GM12891 (cell line): ENCODE data around the gene CRY2.
"Not testable (repeated sequence)": the region's sequence is repeated elsewhere in the genome, so short reads cannot be mapped to it uniquely, and the experiment has no call there.

Experiments
- DNase-seq: peaks from one replicate; pipeline ENCODE4 v3.0.0; 2011; ENCODE audit warnings: low spot score; ENCODE audit not compliant: insufficient read length
- FAIRE-seq: peaks from 2 replicates; lab custom pipeline; 2011; peaks lifted over from hg19 to GRCh38; lab: Jason Lieb, UNC
- PAX5 ChIP-seq: IDR thresholded peaks from 2 replicates; pipeline ENCODE4 v1.6.1; 2011; ENCODE audit warnings: low read length, moderate library complexity, mild to moderate bottlenecking; ENCODE audit not compliant: insufficient read depth, severe bottlenecking
- POLR2A ChIP-seq: IDR thresholded peaks from 2 replicates; pipeline ENCODE4 v1.6.1; 2011; ENCODE audit warnings: low read depth, low read length, control low read depth
- POLR2AphosphoS5 ChIP-seq: IDR thresholded peaks from 2 replicates; pipeline ENCODE4 v1.6.1; 2011; ENCODE audit warnings: low read depth, low read length, control low read depth
- POU2F2 ChIP-seq: IDR thresholded peaks from 2 replicates; pipeline ENCODE4 v1.6.1; 2011; ENCODE audit warnings: low read depth, mild to moderate bottlenecking, control low read depth, low read length, moderate library complexity
- SPI1 ChIP-seq: IDR thresholded peaks from 2 replicates; pipeline ENCODE4 v1.6.1; 2011; ENCODE audit warnings: low read depth, low read length, control low read depth
- TAF1 ChIP-seq: IDR thresholded peaks from 2 replicates; pipeline ENCODE4 v1.6.1; 2011; ENCODE audit warnings: low read depth, low read length, control low read depth

Gene CRY2

GRCh38 chr11:45830596-45830995 is 16.7 kb upstream of the CRY2 start:
- no peak for DNase-seq
- no peak for FAIRE-seq
- TF ChIP-seq POLR2AphosphoS5, result no peak
- TF ChIP-seq POLR2A, result no peak
- TF ChIP-seq PAX5, result no peak
- TF ChIP-seq TAF1, result no peak
- no peak for TF ChIP-seq SPI1
- no peak for TF ChIP-seq POU2F2

- FAIRE-seq (no peak), DNase-seq (no peak)
- TF ChIP-seq POLR2AphosphoS5 (no peak), TAF1 (no peak), PAX5 (no peak), SPI1 (no peak), POLR2A (no peak), POU2F2 (no peak)
Observed at GRCh38 chr11:45832811-45833441, 14.3 kb upstream of the CRY2 start.

GRCh38 chr11:45833761-45834160 is 13.5 kb upstream of the CRY2 start:
- no peak for TF ChIP-seq TAF1
- TF ChIP-seq SPI1, result no peak
- TF ChIP-seq POLR2A, result no peak
- no peak for TF ChIP-seq PAX5
- no peak for TF ChIP-seq POLR2AphosphoS5
- TF ChIP-seq POU2F2, result no peak
- no peak for DNase-seq
- FAIRE-seq, result no peak

- DNase-seq, result no peak
- no peak for TF ChIP-seq POU2F2
- no peak for TF ChIP-seq SPI1
- TF ChIP-seq TAF1, result no peak
- TF ChIP-seq POLR2A, result no peak
- TF ChIP-seq PAX5, result no peak
- no peak for TF ChIP-seq POLR2AphosphoS5
- FAIRE-seq, result no peak
Observed at GRCh38 chr11:45834298-45834756, 12.9 kb upstream of the CRY2 start.

- FAIRE-seq, result no peak
- DNase-seq, result no peak
- TF ChIP-seq PAX5 (no peak), POU2F2 (no peak), POLR2A (no peak), TAF1 (no peak)
Observed at GRCh38 chr11:45839204-45839603, 8.1 kb upstream of the CRY2 start.

- not testable (repeated sequence) for DNase-seq, FAIRE-seq
Observed at GRCh38 chr11:45840251-45840650, 7.0 kb upstream of the CRY2 start.

GRCh38 chr11:45843158-45843924 is 3.9 kb upstream of the CRY2 start:
- DNase-seq, result peak; percentile 63
- TF ChIP-seq SPI1 (peak; percentile 46; the same call in 1 of the 2 replicates), POLR2A (no peak), TAF1 (no peak), PAX5 (peak; percentile 43), POLR2AphosphoS5 (no peak), POU2F2 (peak; percentile 70; the same call in 1 of the 2 replicates)
- FAIRE-seq, result peak; percentile 94

GRCh38 chr11:45844822-45845578 is 2.3 kb upstream of the CRY2 start:
- TF ChIP-seq POLR2AphosphoS5 (no peak), TAF1 (no peak), SPI1 (no peak), PAX5 (no peak), POU2F2 (no peak), POLR2A (no peak)
- no peak for FAIRE-seq

GRCh38 chr11:45846174-45846675 is 1.1 kb upstream of the CRY2 start:
- FAIRE-seq, result no peak
- no peak for DNase-seq
- TF ChIP-seq PAX5, result no peak
- TF ChIP-seq POLR2AphosphoS5, result no peak
- no peak for TF ChIP-seq TAF1

More at GRCh38 chr11:45844822-45845578, 2.3 kb upstream of the CRY2 start:
- DNase-seq, result no peak
